ENCODE measurements around the gene SLC29A1.
A peak's percentile ranks its signal among the peaks of the same experiment; 100 is the strongest.
"Not testable (repeated sequence)": the region's sequence is repeated elsewhere in the genome, so short reads cannot be mapped to it uniquely, and the experiment has no call there.

Gene SLC29A1

DNA sequence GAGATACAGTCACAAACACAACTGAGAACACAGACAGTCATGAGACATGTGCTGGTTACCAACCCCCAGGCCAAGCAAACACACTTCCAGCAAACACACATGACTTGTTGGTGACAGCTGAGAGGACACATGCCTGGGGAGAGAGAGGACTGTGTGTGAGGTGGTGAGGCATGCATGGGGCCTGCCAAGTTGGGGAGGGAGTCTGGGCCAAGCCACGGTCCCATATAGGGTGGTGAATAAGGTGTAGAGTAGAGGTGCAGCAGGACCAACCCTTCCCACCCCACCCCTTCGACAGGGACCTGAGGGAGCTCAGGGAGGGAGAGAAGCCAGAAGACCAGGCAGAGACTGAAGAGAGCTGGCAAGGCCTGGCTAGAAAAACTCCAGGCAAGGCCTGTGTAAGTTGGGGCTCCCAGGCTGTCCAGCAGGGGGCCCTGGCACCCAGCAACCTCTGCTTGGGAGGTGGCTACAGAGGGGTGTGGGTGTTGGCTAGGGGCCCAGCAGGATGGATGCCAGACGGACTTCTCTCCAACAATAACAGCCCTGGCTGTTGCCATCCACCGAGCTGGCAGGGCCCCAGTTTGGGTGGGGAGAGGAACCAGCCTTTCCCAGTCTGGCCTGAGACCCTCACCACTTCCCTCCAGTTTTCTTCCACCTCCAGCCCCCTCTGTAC lies 2.0 kb upstream of the SLC29A1 start:
- DNase-seq (ENCODE audit: insufficient read length, low spot score): peak; percentile 87
- FAIRE-seq: no peak

DNA sequence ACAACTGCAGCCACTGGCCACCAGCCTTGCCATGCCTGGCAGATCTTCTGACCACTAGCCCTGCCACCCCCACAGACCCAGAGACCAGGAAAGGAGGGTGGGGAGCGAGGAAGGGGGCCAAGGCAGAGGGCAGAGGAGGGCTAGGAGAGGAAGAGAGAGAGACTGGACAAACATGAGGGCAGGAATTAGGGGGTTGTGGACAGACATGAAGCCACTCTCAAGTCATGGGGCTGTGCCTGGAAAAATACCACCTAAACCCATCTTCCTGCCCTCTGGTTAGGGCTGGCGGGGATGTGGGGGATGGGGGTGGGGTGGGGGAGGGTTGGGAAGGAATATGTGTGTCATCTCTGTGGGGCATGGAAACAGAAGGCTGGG lies 1.4 kb upstream of the SLC29A1 start:
- DNase-seq (ENCODE audit: insufficient read length, low spot score) (no peak), FAIRE-seq (no peak)

GRCh38 chr6:44222486-44223318 lies 693 bp upstream of the SLC29A1 start:
- DNase-seq (ENCODE audit: insufficient read length, low spot score) (no peak), FAIRE-seq (no peak)

DNA sequence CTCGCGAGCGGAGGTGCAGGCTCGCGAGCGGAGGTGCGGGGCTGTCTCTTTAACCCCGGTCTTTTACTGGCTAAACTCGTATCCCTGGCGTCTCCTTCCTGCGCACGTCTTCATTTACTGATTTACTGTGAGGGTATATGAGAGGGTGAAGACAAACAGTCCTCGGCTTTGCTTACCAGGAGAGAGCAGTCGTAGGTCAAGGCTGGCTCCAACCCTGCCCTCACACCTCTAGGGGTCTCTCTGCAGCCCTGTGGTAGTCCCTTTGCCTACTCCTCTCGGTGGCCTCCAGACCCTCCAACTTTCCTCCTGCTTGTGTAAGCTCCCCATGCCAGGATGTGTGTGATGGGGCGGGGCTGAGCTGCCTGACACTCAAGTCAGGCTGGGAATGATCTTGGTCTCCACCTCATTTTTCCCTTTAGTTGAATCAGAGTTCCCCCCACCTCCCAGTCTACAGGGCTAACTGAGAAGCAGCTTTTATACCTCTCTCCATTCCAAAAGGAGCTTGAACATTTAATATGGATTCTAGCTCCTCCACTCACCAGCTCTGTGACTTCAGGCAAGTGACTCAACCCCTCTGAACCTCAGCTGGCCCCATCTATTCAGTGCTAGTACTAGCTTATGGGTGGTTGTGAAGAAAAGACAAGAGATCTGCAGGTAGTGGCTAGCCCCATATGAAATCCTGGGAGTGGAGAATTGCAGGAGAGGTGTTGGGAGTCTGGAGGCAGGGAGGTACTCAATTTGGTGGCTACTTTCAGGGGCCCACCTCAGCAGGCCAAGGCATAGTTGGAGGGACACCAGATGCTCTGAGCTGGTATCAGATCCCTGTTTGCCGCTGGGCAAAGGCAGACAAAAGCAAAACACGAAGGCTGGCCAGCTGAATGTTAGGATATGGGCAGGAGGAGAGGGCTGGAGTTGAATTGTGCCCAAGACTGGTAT lies 902 bp downstream of the SLC29A1 start:
- no peak for FAIRE-seq
- DNase-seq (ENCODE audit: insufficient read length, low spot score): peak; percentile 45

GRCh38 chr6:44224965-44225305 lies 1.5 kb downstream of the SLC29A1 start:
- FAIRE-seq (no peak), DNase-seq (ENCODE audit: insufficient read length, low spot score) (no peak)

GRCh38 chr6:44225579-44226325 lies 2.4 kb downstream of the SLC29A1 start:
- no peak for DNase-seq (ENCODE audit: insufficient read length, low spot score)

DNA sequence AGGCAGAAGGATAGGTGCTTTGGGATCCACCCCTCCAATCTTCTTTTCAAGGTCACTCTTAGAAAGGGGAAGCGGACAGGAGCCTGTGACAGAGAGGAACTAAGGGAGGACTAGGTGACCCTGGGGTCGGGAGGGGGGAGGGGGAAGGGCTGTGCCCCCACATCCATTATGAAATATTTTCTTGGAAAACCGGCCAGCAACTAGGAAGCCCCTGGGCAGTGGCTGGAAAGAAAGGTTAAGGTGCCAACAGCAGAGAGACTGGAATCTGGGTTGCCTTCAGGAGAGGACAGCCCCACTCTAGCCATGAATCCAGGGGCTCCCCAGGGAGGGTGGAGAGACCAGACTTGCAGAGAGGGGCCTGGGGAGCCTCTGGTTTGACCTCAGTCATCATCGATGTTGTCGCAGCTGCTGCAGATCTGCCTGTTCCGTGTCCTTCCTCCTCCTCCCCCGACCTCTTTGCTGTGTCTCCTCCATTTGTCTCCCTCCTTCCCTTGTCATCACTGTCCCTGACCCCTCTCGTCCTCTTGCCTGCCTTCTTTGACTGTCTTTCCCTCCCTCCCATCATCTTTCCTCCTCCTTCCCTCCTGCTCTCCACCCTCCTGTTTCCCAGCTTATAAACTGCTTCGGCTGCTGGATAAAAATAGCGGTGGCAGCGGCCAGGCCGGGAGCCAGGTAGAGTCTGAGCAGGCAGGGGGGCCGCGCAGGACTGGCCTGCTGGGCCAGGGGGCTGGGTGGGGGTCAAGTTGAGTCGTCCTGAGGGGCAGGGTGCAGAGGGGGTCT lies 3.2 kb downstream of the SLC29A1 start:
- DNase-seq (ENCODE audit: insufficient read length, low spot score): no peak
- no peak for FAIRE-seq

More at GRCh38 chr6:44225579-44226325, 2.4 kb downstream of the SLC29A1 start:
- FAIRE-seq: no peak

DNA sequence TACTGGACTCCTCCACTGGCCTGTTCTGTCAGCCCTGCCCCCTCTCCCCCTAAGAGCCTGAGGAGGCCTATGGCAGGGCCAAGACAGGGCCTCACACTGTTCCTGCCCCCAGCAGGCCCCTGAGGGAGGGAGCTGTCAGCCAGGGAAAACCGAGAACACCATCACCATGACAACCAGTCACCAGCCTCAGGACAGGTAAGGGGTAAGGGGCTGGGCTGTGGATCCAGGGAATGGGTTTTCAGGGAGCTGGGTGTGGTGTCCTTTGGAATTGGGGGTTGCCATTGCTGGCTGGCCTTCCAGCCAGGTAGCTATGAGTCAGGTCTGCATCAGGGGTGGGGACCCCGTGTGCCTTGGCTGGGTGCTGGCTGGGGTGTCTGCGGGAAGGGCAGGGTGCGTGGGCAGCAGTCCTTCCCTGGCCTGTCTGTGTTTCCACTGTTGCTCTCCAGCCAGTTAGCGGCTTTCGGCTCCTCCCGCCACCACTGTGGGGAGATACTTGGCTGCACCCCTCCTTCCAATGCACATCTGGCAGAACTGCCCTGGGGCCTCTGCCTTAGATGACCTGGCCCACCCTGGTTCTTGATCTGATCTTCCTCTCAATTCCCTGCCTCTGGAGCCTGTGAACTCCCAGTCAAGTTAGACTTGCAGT lies 3.9 kb downstream of the SLC29A1 start:
- DNase-seq (ENCODE audit: insufficient read length, low spot score) (no peak), FAIRE-seq (no peak)

DNA sequence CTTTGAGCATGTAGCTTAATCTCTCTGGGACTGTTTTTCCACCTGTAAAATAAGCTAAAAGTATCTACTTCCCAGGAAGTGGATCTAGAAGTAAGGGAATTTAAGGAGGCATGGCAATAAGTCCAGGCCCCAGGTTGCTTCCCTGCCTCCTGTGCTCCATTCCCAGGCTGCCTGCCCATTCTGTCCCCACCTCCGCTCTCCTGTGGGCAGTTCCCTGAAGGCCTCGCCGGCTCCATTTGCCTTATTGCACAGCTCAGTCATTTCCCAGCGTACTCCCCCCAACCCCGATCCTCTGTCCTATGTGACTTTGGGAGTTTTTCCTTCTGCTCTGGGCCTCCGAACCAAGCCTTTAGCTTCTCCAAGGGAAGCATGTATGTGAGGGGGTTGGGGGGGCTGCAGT lies 4.6 kb downstream of the SLC29A1 start:
- FAIRE-seq (no peak), DNase-seq (ENCODE audit: insufficient read length, low spot score) (no peak)

DNA sequence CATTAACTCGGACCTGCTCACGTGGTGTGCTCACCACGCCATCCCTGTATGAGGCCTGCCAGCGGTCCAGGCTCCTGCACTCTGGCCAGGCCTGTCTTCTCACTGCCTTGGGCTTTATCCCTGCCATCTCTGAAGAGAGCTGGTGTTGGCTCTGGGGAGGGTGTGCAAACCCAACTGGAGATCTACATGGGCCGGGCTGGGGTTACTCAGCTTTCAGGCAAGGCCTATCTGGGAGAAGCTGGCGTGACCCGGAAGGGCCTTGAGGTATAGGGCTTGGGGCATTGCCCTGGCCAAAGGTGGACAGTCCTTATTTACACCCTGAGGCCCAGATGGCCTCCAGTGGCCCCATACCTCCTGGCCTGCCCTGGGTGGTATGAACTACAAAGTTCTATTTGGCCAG lies 5.0 kb downstream of the SLC29A1 start:
- FAIRE-seq: no peak
- no peak for DNase-seq (ENCODE audit: insufficient read length, low spot score)

DNA sequence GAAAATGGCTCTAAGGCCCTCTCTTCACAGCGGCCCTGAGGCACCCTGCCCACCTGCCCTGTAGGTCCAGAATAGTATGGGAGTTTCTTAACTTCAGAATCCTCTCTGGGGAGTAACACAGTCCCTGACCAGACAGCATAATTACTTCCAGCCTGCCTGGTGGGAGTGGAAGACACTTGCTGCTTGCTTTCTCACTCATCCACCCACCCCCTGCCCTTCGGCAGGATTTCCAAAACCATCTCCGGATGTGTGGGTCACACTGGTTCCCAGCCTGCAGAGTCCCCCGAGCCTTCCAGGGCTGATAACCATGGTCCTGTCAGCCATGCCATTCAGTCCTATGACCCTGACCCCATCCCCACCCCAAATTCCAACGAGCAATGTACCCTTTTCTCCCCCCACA lies 5.4 kb downstream of the SLC29A1 start:
- FAIRE-seq: no peak
- no peak for DNase-seq (ENCODE audit: insufficient read length, low spot score)

DNA sequence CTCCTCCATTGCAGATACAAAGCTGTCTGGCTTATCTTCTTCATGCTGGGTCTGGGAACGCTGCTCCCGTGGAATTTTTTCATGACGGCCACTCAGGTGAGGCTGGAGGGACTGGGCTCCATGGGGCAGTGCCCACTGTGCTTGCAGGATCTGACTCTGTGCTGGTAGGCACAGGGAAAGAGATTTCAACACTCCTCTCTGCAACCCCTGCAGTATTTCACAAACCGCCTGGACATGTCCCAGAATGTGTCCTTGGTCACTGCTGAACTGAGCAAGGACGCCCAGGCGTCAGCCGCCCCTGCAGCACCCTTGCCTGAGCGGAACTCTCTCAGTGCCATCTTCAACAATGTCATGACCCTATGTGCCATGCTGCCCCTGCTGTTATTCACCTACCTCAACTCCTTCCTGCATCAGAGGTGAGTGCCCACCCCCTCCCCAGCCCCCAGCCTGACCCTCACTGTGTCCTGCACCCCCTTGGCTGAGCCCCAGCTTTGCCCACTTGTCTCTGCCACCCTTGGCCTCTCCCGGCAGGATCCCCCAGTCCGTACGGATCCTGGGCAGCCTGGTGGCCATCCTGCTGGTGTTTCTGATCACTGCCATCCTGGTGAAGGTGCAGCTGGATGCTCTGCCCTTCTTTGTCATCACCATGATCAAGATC lies 6.1 kb downstream of the SLC29A1 start:
- FAIRE-seq: no peak
- no peak for DNase-seq (ENCODE audit: insufficient read length, low spot score)

DNA sequence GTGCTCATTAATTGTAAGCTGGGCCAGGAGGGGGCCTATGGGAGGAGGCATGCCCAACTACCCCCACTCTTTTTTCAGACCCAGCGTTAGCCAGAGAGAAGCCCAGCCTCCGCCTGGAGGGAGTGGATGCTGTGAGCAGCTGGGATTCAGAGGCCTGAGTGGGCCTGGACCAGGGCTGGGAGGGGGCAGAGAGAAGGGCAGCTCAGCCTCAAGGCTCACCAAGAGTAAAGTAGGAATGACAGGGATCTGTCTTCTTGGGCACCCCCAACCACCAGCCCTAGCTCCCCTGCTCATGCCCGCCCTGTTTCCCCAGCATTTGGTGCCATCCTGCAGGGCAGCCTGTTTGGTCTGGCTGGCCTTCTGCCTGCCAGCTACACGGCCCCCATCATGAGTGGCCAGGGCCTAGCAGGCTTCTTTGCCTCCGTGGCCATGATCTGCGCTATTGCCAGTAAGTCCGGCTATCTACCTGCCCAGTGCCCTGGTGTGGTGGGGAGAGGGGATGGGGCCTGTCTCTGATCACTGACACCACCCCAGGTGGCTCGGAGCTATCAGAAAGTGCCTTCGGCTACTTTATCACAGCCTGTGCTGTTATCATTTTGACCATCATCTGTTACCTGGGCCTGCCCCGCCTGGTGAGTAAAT lies 6.8 kb downstream of the SLC29A1 start:
- DNase-seq (ENCODE audit: insufficient read length, low spot score) (no peak), FAIRE-seq (no peak)

- FAIRE-seq; DNase-seq (ENCODE audit: insufficient read length, low spot score): not testable (repeated sequence)
Observed at GRCh38 chr6:44231426-44231825, 8.0 kb downstream of the SLC29A1 start.

DNA sequence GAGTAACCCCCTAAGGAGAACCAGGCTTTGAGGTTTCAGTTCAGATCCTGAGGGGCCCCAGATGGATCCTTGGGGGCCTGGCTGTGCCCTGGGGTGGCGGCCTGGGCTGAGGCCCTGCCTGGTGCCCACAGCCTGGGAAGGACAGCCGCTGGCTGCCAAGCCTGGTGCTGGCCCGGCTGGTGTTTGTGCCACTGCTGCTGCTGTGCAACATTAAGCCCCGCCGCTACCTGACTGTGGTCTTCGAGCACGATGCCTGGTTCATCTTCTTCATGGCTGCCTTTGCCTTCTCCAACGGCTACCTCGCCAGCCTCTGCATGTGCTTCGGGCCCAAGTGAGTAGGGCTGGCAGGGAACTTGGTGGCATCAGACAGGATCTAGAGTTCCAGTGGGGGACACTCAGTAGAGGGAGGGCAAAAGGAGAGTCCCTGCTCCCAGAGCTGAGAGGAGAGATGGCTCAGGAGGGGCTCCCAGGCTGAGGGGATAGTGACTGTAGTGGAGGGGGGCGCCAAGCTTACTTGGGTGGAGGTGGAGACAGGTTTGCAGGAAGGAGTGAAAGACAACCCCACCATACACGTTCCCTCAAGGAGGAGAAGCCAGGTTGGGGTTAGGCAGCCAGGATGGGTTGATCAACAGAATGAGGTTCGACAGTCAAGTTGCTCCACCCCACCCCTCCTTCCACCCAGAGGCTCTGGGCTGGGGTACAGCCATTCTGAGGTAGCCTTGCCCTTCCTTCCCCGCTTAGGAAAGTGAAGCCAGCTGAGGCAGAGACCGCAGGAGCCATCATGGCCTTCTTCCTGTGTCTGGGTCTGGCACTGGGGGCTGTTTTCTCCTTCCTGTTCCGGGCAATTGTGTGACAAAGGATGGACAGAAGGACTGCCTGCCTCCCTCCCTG lies 9.5 kb downstream of the SLC29A1 start:
- DNase-seq (ENCODE audit: insufficient read length, low spot score): no peak
- FAIRE-seq: no peak

DNA sequence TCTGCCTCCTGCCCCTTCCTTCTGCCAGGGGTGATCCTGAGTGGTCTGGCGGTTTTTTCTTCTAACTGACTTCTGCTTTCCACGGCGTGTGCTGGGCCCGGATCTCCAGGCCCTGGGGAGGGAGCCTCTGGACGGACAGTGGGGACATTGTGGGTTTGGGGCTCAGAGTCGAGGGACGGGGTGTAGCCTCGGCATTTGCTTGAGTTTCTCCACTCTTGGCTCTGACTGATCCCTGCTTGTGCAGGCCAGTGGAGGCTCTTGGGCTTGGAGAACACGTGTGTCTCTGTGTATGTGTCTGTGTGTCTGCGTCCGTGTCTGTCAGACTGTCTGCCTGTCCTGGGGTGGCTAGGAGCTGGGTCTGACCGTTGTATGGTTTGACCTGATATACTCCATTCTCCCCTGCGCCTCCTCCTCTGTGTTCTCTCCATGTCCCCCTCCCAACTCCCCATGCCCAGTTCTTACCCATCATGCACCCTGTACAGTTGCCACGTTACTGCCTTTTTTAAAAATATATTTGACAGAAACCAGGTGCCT lies 10.2 kb downstream of the SLC29A1 start:
- DNase-seq (ENCODE audit: insufficient read length, low spot score): no peak
- no peak for FAIRE-seq
